Measurements from ENCODE around the gene ZNF407. TPM values are rescaled to one million over a fixed set of nuclear protein-coding genes. Genes with fewer than 3 reads are reported as not detected.

ZNF407 gene
- total and polyA plus RNA-seq, 7 donors = 2.4 to 10.2 (median 7.9) TPM

DNA sequence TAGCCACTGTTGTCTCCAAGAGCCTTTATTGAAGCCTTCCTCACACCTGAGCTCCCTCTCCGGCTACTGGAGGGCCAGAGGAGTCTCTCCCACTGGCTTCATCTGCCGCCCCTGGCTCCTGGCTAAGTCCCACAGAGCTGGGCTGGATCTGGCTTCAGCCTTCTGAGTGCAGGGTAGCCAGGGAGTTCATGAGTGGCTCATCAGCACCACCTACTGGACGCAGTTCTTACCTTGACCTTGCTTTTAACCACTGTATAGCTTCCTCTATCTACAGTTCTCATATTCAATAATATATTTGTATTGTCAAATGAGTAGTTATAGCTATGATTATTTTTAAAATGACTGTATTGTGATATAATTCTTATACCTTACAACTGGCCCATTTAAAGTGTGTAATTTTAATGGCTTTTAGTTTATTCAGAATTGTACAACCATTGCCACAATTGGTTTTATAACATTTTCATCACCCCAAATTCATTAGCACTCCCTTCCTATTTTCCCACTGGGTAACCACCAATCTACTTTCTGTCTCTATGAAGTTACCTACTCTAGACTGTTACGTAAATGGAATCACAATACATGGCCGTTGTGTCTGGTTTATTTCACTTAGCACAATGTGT lies 45.6 kb upstream of the ZNF407 start:
- intact Hi-C loops (cut with DNase I) = loop anchor here (1.0 to 2.0 kb wide), 3 partner anchors 53 to 355 kb away; no protein-coding TSS in a partner anchor
- 21 to 26% (median 25%) methylated on average over 5 of the region's 5 CpGs for WGBS, 3 donors
- H3K9me3 ChIP-seq = peaks cover 4% of the 10 kb centered on the region
- peaks cover 0 to 21% (median 2%) of the 10 kb centered on the region in 3 donors for H3K27me3 ChIP-seq (ENCODE audit: insufficient read depth in 3 of 3, low read length in 2 of 3)
- H3K4me1 ChIP-seq = no peaks in the 10 kb centered on the region
- no peak overlapping the region for H3K4me3 ChIP-seq
- no peak overlapping the region for H3K27ac ChIP-seq
- TF ChIP-seq, protein P1, sequence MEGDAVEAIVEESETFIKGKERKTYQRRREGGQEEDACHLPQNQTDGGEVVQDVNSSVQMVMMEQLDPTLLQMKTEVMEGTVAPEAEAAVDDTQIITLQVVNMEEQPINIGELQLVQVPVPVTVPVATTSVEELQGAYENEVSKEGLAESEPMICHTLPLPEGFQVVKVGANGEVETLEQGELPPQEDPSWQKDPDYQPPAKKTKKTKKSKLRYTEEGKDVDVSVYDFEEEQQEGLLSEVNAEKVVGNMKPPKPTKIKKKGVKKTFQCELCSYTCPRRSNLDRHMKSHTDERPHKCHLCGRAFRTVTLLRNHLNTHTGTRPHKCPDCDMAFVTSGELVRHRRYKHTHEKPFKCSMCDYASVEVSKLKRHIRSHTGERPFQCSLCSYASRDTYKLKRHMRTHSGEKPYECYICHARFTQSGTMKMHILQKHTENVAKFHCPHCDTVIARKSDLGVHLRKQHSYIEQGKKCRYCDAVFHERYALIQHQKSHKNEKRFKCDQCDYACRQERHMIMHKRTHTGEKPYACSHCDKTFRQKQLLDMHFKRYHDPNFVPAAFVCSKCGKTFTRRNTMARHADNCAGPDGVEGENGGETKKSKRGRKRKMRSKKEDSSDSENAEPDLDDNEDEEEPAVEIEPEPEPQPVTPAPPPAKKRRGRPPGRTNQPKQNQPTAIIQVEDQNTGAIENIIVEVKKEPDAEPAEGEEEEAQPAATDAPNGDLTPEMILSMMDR (IDR thresholded peaks at IDR 0.05) = peak; percentile 88
- ATAC-seq (peak; percentile 84 to 94 (median 90)), DNase-seq (peak; percentile 74 to 84)
- H3K36me3 ChIP-seq (ENCODE audit: insufficient read depth in 1 of 2, low read depth in 1 of 2) = no peaks in the 10 kb centered on the region

DNA sequence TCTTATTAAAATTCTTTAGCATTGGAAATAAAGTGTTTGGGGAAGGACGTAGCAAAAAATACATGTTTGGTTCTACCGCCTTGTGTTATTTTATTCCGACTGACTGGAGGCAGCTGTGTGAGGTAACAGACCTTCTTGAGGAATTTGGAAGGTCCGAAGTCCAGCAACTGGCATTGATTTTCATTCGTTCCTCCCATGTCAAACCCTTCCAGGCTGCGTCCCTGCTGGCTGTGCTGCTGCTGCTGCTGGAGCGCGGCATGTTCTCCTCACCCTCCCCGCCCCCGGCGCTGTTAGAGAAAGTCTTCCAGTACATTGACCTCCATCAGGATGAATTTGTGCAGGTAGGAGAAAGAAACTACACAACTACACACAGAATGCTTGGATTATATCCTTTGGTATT lies 41.5 kb upstream of the ZNF407 start:
- intact Hi-C loops (cut with DNase I) = no loop called here
- H3K4me3 ChIP-seq = no peak overlapping the region
- 71 to 76% (median 75%) methylated on average over 11 of the region's 11 CpGs for WGBS, 3 donors
- H3K36me3 ChIP-seq (ENCODE audit: insufficient read depth in 1 of 2, low read depth in 1 of 2) = no peaks in the 10 kb centered on the region
- no peak for DNase-seq
- no peaks in the 10 kb centered on the region for H3K4me1 ChIP-seq
- no peaks in the 10 kb centered on the region for H3K9me3 ChIP-seq
- ATAC-seq = no peak
- peaks cover 0 to 21% (median 2%) of the 10 kb centered on the region in 3 donors for H3K27me3 ChIP-seq (ENCODE audit: insufficient read depth in 3 of 3, low read length in 2 of 3)
- TF ChIP-seq, protein P1 (IDR thresholded peaks at IDR 0.05) = no peak
- no peak overlapping the region for H3K27ac ChIP-seq

- 80 to 89% (median 88%) methylated on average over 4 of the region's 4 CpGs for WGBS, 3 donors
- intact Hi-C loops (cut with DNase I) = no loop called here
- ATAC-seq = no peak
Measured at GRCh38 chr18:74558096-74558495, 39.6 kb upstream of the ZNF407 start.

DNA sequence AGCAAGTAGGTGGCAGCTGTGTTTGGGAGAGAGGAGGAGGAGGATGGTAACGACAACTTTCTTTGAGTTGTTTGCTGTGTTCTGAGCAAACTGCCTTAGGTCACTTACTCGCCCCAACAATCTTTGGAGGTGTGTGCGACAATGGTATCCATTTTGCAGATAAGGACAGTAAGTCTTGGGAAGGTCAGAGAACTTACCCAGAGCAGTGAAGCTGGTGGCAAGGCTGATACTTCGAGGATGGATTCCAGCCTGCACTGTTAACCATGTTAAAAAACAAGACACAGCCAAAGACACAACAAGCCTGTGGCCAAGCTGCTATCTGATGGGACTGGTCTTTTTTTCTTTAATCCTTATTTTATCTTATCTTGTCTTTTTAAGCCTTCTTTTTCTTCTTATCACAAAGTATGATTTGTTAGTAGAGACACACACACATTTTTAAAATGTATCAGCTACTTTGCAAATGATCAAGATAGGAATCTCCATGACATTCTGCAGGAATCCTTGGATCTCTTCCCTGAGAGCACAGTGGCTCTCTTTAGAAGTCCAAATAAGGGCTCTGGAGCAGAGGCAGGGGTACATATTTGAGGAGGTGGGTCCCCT lies 35.4 kb upstream of the ZNF407 start:
- Histone ChIP-seq H3K27me3 (ENCODE audit: insufficient read depth in 3 of 3, low read length in 2 of 3) (peaks cover 0 to 2% (median 0%) of the 10 kb centered on the region in 3 donors), H3K36me3 (ENCODE audit: insufficient read depth in 1 of 2, low read depth in 1 of 2) (no peaks in the 10 kb centered on the region), H3K9me3 (no peaks in the 10 kb centered on the region), H3K27ac (no peak overlapping the region), H3K4me3 (no peak overlapping the region), H3K4me1 (no peaks in the 10 kb centered on the region)
- intact Hi-C loops (cut with DNase I) = no loop called here
- WGBS, 3 donors = 78 to 85% (median 83%) methylated on average over 4 of the region's 4 CpGs
- TF ChIP-seq, protein P1 (IDR thresholded peaks at IDR 0.05) = no peak
- DNase-seq = no peak
- no peak for ATAC-seq

More at GRCh38 chr18:74558096-74558495, 39.6 kb upstream of the ZNF407 start:
- Histone ChIP-seq H3K4me1 (no peaks in the 10 kb centered on the region), H3K27ac (no peak overlapping the region), H3K36me3 (ENCODE audit: insufficient read depth in 1 of 2, low read depth in 1 of 2) (no peaks in the 10 kb centered on the region), H3K27me3 (ENCODE audit: insufficient read depth in 3 of 3, low read length in 2 of 3) (peaks cover 0 to 21% (median 2%) of the 10 kb centered on the region in 3 donors), H3K9me3 (no peaks in the 10 kb centered on the region), H3K4me3 (no peak overlapping the region)
- no peak for DNase-seq
- TF ChIP-seq, protein P1 (IDR thresholded peaks at IDR 0.05) = no peak

All from psoas muscle (tissue), 8 donors.